K562 (cell line): Measurements from ENCODE around the gene POLR2B. TPM values are rescaled to one million over a fixed set of nuclear protein-coding genes. Genes with fewer than 3 reads are reported as not detected.

ENCODE experiments used
- ATAC-seq: fragments of 200-7000 bp; cut with Tn5 transposase; 3 replicates; pipeline ENCODE4 v1.9.1; 2020; ENCODE audit warnings: moderate library complexity
- BruUV-seq: library from RNA; stranded (reverse); fragments of 400-500 nt; replicated peaks from 2 replicates; lab custom pipeline; 2021; lab: Mats Ljungman, UMichigan
- CTCF ChIA-PET: fragments of 300-600 bp; formaldehyde crosslinking; extraction: SDS; loops from one replicate; lab custom pipeline; 2021; ENCODE audit warnings: low intra/inter-chr PET ratio; lab: Yijun Ruan, JAX
- POLR2A ChIA-PET: fragments of 300-600, 350-650 bp; sonication (Branson Sonifier 250); formaldehyde crosslinking; extraction: SDS; loops from one replicate; lab custom pipeline; 2021; ENCODE audit warnings: antibody characterized with exemption, inconsistent platforms; lab: Yijun Ruan, JAX
- DNase-seq, 4 experiments: peaks; one replicate each; pipeline versions ENCODE4 v3.0.0 to v3.0.0-alpha.2; 2011 to 2018; ENCODE audit warnings: low spot score in 3 of 4, mixed read lengths in 3 of 4; ENCODE audit errors: extremely low read depth in 1 of 4
- FAIRE-seq: peaks from 2 replicates; lab custom pipeline; 2011; peaks lifted over from hg19 to GRCh38; lab: Jason Lieb, UNC
- H2AFZ ChIP-seq: 2 replicates; pipeline ENCODE4 v1.6.0; 2011; ENCODE audit warnings: low read depth, low read length, control low read depth, inconsistent platforms
- H3K27ac ChIP-seq: fragments of 200-600 bp; 3 replicates; pipeline ENCODE4 v1.8.0; 2011; ENCODE audit warnings: low read depth, mild to moderate bottlenecking, control low read depth, inconsistent platforms, low read length, moderate library complexity, mixed read lengths; ENCODE audit errors: extremely low read depth
- H3K27me3 ChIP-seq, 2 experiments: fragments of 300-600 bp in 1 of 2; 2 replicates in 1 of 2; 3 replicates in 1 of 2; pipeline versions ENCODE4 v1.6.0 to v1.8.0; 2011; ENCODE audit warnings: inconsistent platforms in 2 of 2, low read length in 2 of 2, mild to moderate bottlenecking in 1 of 2, mixed read lengths in 1 of 2, moderate library complexity in 1 of 2; ENCODE audit not compliant: control insufficient read depth in 2 of 2, insufficient read depth in 2 of 2
- H3K36me3 ChIP-seq: fragments of 300-600 bp; 3 replicates; pipeline ENCODE4 v1.8.0; 2011; ENCODE audit warnings: mild to moderate bottlenecking, low read length, inconsistent platforms; ENCODE audit not compliant: control insufficient read depth, insufficient read depth
- H3K4me1 ChIP-seq, 2 experiments: fragments of 200-600 bp in 1 of 2; replicated peaks in 1 of 2; 2 replicates in 1 of 2; 3 replicates in 1 of 2; pipeline versions ENCODE4 v1.5.1 to v1.8.0; 2011; ENCODE audit warnings: inconsistent platforms in 2 of 2, low read length in 2 of 2, mild to moderate bottlenecking in 1 of 2, mixed read lengths in 1 of 2, moderate library complexity in 1 of 2; ENCODE audit not compliant: control insufficient read depth in 2 of 2, insufficient read depth in 2 of 2
- H3K4me2 ChIP-seq: 2 replicates; pipeline ENCODE4 v1.6.1; 2011; ENCODE audit warnings: low read length, control low read depth, inconsistent platforms, mixed read lengths; ENCODE audit not compliant: insufficient read depth
- H3K4me3 ChIP-seq: fragments of 200-600 bp; sonication (generic), shearing (Covaris generic); 2 replicates; pipeline ENCODE4 v1.5.1; 2016; ENCODE audit warnings: control low read depth, inconsistent platforms
- H3K79me2 ChIP-seq: fragments of 200-600 bp; 3 replicates; pipeline ENCODE4 v1.8.0; 2011; ENCODE audit warnings: low read length, inconsistent platforms; ENCODE audit not compliant: control insufficient read depth, insufficient read depth
- H3K9ac ChIP-seq, 2 experiments: 2 replicates each; pipeline versions ENCODE4 v1.6.0 to v1.6.1; 2011; ENCODE audit warnings: low read depth in 2 of 2, low read length in 2 of 2, control low read depth in 1 of 2, inconsistent platforms in 1 of 2, mild to moderate bottlenecking in 1 of 2, mixed read lengths in 1 of 2; ENCODE audit not compliant: insufficient read depth in 1 of 2
- H3K9me1 ChIP-seq: one replicate; pipeline ENCODE4 v1.6.0; 2011; ENCODE audit warnings: inconsistent platforms, mild to moderate bottlenecking, low read length, moderate library complexity; ENCODE audit not compliant: control insufficient read depth, insufficient read depth
- H3K9me3 ChIP-seq: replicated peaks from 2 replicates; pipeline ENCODE4 v1.5.1; 2011; ENCODE audit warnings: low read depth, low read length, inconsistent platforms; ENCODE audit not compliant: control insufficient read depth, insufficient read depth
- H4K20me1 ChIP-seq: replicated peaks from 2 replicates; pipeline ENCODE4 v1.6.1; 2011; ENCODE audit warnings: low read length, inconsistent platforms, mixed read lengths; ENCODE audit not compliant: control insufficient read depth, insufficient read depth
- CREBBP ChIP-seq: IDR thresholded peaks from one replicate; pipeline ENCODE4 v1.6.1; 2012; ENCODE audit warnings: low read depth, mild to moderate bottlenecking, control low read depth, inconsistent platforms, low read length
- FOXJ3 ChIP-seq: sonication (generic); formaldehyde crosslinking; IDR thresholded peaks from 2 replicates; pipeline ENCODE4 v1.4.0; 2020; ENCODE audit warnings: mild to moderate bottlenecking, missing genetic modification reagents
- HEY1 ChIP-seq: fragments of 250-450 bp; sonication (Bioruptor Pico); IDR thresholded peaks from 2 replicates; pipeline ENCODE4 v1.5.0; 2020; ENCODE audit warnings: mild to moderate bottlenecking, moderate library complexity, borderline replicate concordance
- HMG20B ChIP-seq: fragments of 250-450 bp; sonication (Bioruptor Pico); IDR thresholded peaks from 2 replicates; pipeline ENCODE4 v1.5.0; 2021; ENCODE audit warnings: mild to moderate bottlenecking
- HNRNPK ChIP-seq: fragments of 200-400 bp; formaldehyde crosslinking; IDR thresholded peaks from one replicate; pipeline ENCODE4 v1.6.1; 2018; ENCODE audit warnings: mild to moderate bottlenecking, low read depth, low read length; ENCODE audit not compliant: poor library complexity, severe bottlenecking
- MAZ ChIP-seq, 2 experiments: fragments of 450-650 bp in 1 of 2; sonication (generic) in 1 of 2; formaldehyde crosslinking; IDR thresholded peaks in 1 of 2; conservative IDR thresholded peaks in 1 of 2; 2 replicates each; pipeline versions ENCODE4 v1.4.0 to v1.5.0; 2020; ENCODE audit warnings: mild to moderate bottlenecking in 1 of 2, missing genetic modification reagents in 1 of 2
- MLX ChIP-seq, 2 experiments: fragments of 450-650 bp in 1 of 2; sonication (generic) in 1 of 2; formaldehyde crosslinking; conservative IDR thresholded peaks; 2 replicates each; pipeline versions ENCODE4 v1.4.0 to v1.8.1; 2020 to 2022; ENCODE audit warnings: mild to moderate bottlenecking in 1 of 2, missing genetic modification reagents in 1 of 2
- MTF1 ChIP-seq: fragments of 250-450 bp; sonication (Bioruptor Pico); IDR thresholded peaks from 2 replicates; pipeline ENCODE4 v1.9.0; 2021; ENCODE audit warnings: moderate library complexity, mild to moderate bottlenecking, inconsistent platforms, borderline replicate concordance
- SREBF2 ChIP-seq: sonication (generic); formaldehyde crosslinking; IDR thresholded peaks from 2 replicates; pipeline ENCODE4 v1.4.0; 2020; ENCODE audit warnings: mild to moderate bottlenecking, missing genetic modification reagents
- TGIF2 ChIP-seq: sonication (generic); formaldehyde crosslinking; IDR thresholded peaks from 2 replicates; pipeline ENCODE4 v1.8.1; 2022; ENCODE audit warnings: mild to moderate bottlenecking, missing genetic modification reagents, moderate library complexity
- TSC22D4 ChIP-seq: fragments of 450-650 bp; IDR thresholded peaks from 2 replicates; pipeline ENCODE4 v1.6.1; 2016; ENCODE audit warnings: missing genetic modification characterization, missing biosample characterization, control low read depth
- WGBS: fragments of 100-300 bp; shearing (Covaris generic); methylation state at CpG from one replicate; pipeline ENCODE4 v1.1.6; 2016; ENCODE audit warnings: low coverage, mixed read lengths; ENCODE audit not compliant: insufficient coverage; ENCODE audit errors: missing lambda C conversion rate; 5-methylcytosine and 5-hydroxymethylcytosine counted together
- in situ Hi-C: fragments of 300-500 bp; cut with MboI; formaldehyde crosslinking; loops from 4 replicates; pipeline ENCODE4 v1.15.0; 2018; ENCODE audit warnings: inconsistent platforms, mixed read lengths
- intact Hi-C: fragments of 100-400 bp; cut with micrococcal nuclease; formaldehyde crosslinking; loops from 2 replicates; pipeline ENCODE4 v1.14.2; 2022
- polyA plus RNA-seq, 8 experiments: library from polyadenylated mRNA; depleted of rRNA in 4 of 8; stranded (reverse) in 5 of 8; unstranded in 3 of 8; fragments of >200 nt; fragmentation: Nextera tagmentation in 2 of 8; fragmentation: Illumina TruSeq in 1 of 8; extraction: Ambion mirVana in 2 of 8; extraction: Trizol in 1 of 8; gene quantifications; 2 replicates each; pipeline versions ENCODE4 v1.2.1 to v1.2.3, GENCODE V29; 2011 to 2014; ENCODE audit warnings: inconsistent platforms in 1 of 8, missing spikeins in 1 of 8
- total RNA-seq, 7 experiments: library from RNA; depleted of rRNA in 6 of 7; stranded (reverse); fragments of >200 nt in 6 of 7; fragmentation: Illumina TruSeq in 2 of 7; extraction: Trizol in 2 of 7; gene quantifications; 2 replicates each; pipeline versions ENCODE4 v1.2.1 to v1.2.3, GENCODE V29; 2011 to 2021; ENCODE audit warnings: low replicate concordance in 1 of 7

Gene POLR2B
- total and polyA plus RNA-seq, 9 of the 15 experiments (the other 6 are each of a cell fraction or from before 2014, with no cell fraction given): 60.9 to 208 (median 142) TPM

DNA sequence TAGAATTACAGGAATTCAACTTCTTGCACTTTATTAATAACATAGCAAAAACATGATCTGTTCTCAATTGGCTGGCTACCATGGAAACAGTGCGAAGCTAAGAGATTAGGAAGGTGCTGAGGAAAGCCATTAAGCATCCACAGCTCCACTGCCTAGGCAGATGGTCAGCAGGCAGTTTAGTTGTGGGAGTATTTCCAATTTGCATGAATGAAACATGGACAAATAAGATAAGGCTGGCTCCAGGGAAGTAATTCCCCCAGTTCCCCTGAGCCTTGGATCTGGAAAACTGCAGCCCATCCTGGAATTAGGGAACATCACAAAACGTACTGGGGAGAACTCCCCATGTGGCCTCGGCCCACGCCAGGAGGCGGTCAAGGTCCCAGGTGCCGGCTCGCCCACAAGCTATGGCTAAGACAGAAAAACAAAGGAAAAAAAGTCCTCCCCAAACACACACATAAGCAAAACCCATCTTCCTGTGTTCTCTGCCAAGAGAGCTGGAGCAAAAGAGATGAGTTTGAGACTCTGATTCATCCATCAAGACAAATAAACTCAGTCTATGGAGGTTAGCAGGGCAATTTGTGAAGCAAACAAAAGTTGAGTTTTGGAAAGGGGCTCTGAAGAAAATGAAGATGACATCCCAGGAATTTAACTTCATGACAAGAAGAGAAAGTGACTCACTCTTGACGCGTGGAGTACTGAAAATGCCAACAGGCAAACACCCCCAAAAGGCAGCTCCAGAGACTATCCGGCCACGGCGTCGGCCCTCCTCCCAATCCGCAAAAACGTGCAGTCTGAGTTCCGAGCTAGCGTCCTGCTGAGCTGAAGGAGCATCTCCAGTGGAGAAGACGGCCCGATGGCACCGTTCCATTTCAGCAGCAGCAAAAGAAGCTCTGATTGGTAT is 86.4 kb downstream of the POLR2B start:
- Histone ChIP-seq H3K9me1 (no peaks in the 10 kb centered on the region), H3K27me3 (peaks cover 6 to 18% of the 10 kb centered on the region in 2 experiments; a peak in 3 of 5 replicates), H4K20me1 (no peaks in the 10 kb centered on the region), H3K4me2 (no peak overlapping the region), H3K36me3 (no peaks in the 10 kb centered on the region), H3K9ac (no peak overlapping the region), H3K9me3 (no peaks in the 10 kb centered on the region), H3K4me1 (no peaks in the 10 kb centered on the region; a peak in 1 of 5 replicates), H2AFZ (no peak overlapping the region), H3K4me3 (no peak overlapping the region), H3K27ac (no peak overlapping the region), H3K79me2 (no peaks in the 10 kb centered on the region)
- ATAC-seq (no peak), DNase-seq (no peak), FAIRE-seq (no peak)
- intact Hi-C loops (no loop called here), in situ Hi-C loops (no loop called here)
- POLR2A ChIA-PET: no interaction called here
- CTCF ChIA-PET: no interaction called here
- no TSS peak for BruUV-seq
- no peak for TF ChIP-seq HNRNPK
- no peak for TF ChIP-seq MAZ (CRISPR knock-in tag; conservative IDR thresholded peaks at IDR 0.05 in 1 of 2, IDR thresholded peaks at IDR 0.05 in 1 of 2)
- no peak for TF ChIP-seq CREBBP
- no peak for TF ChIP-seq TSC22D4 (tag)
- TF ChIP-seq MLX (CRISPR knock-in tag; conservative IDR thresholded peaks at IDR 0.05): no peak
- no peak for TF ChIP-seq HEY1 (CRISPR knock-in tag)
- TF ChIP-seq FOXJ3 (CRISPR knock-in tag): no peak
- TF ChIP-seq SREBF2 (CRISPR knock-in tag): no peak
- TF ChIP-seq TGIF2 (CRISPR knock-in tag): no peak
- no peak for TF ChIP-seq MTF1
- TF ChIP-seq HMG20B: no peak
- under 1% methylated on average over 20 of the region's 20 CpGs for WGBS
